ENCODE data around the gene STARD9. TPM values are rescaled to one million over a fixed set of nuclear protein-coding genes. Genes with fewer than 3 reads are reported as not detected.

Gene STARD9
- total and polyA plus RNA-seq, 2 experiments from 2014 or later: 2.0 to 5.5 TPM

- no peaks in the 10 kb centered on the region for H3K27me3 ChIP-seq
- no peak overlapping the region for H3K4me3 ChIP-seq
- no peaks in the 10 kb centered on the region for H3K9me3 ChIP-seq (ENCODE audit: low read depth)
- H3K27ac ChIP-seq: no peak overlapping the region
- TF ChIP-seq CTCF (IDR thresholded peaks at IDR 0.05; ENCODE audit: low read depth, low read length): no peak
- no peaks in the 10 kb centered on the region for H3K4me1 ChIP-seq (ENCODE audit: low read depth)
- DNase-seq (ENCODE audit: low read depth in 1 of 2, low spot score in 1 of 2): no peak
- no peaks in the 10 kb centered on the region for H3K36me3 ChIP-seq
Measured at GRCh38 chr15:42621996-42622925, 46.9 kb downstream of the STARD9 start.

GRCh38 chr15:42623951-42624350 is 48.5 kb downstream of the STARD9 start:
- Histone ChIP-seq H3K9me3 (ENCODE audit: low read depth) (no peaks in the 10 kb centered on the region), H3K4me3 (no peak overlapping the region), H3K36me3 (no peaks in the 10 kb centered on the region), H3K27me3 (no peaks in the 10 kb centered on the region), H3K27ac (no peak overlapping the region), H3K4me1 (ENCODE audit: low read depth) (no peaks in the 10 kb centered on the region)
- no peak for TF ChIP-seq CTCF (IDR thresholded peaks at IDR 0.05; ENCODE audit: low read depth, low read length)
- no peak for DNase-seq (ENCODE audit: low read depth in 1 of 2, low spot score in 1 of 2)

GRCh38 chr15:42627485-42627884 is 52.1 kb downstream of the STARD9 start:
- H3K27me3 ChIP-seq: no peaks in the 10 kb centered on the region
- H3K27ac ChIP-seq: no peak overlapping the region
- no peak for TF ChIP-seq CTCF (IDR thresholded peaks at IDR 0.05; ENCODE audit: low read depth, low read length)
- H3K4me3 ChIP-seq: no peak overlapping the region
- H3K9me3 ChIP-seq (ENCODE audit: low read depth): no peaks in the 10 kb centered on the region
- DNase-seq (ENCODE audit: low read depth in 1 of 2, low spot score in 1 of 2): no peak
- H3K4me1 ChIP-seq (ENCODE audit: low read depth): no peaks in the 10 kb centered on the region
- H3K36me3 ChIP-seq: no peaks in the 10 kb centered on the region

GRCh38 chr15:42628761-42629160 is 53.4 kb downstream of the STARD9 start:
- no peak for TF ChIP-seq CTCF (IDR thresholded peaks at IDR 0.05; ENCODE audit: low read depth, low read length)
- no peak overlapping the region for H3K4me3 ChIP-seq
- no peak overlapping the region for H3K27ac ChIP-seq
- no peaks in the 10 kb centered on the region for H3K4me1 ChIP-seq (ENCODE audit: low read depth)
- H3K9me3 ChIP-seq (ENCODE audit: low read depth): no peaks in the 10 kb centered on the region
- no peak for DNase-seq (ENCODE audit: low read depth in 1 of 2, low spot score in 1 of 2)
- no peaks in the 10 kb centered on the region for H3K36me3 ChIP-seq
- no peaks in the 10 kb centered on the region for H3K27me3 ChIP-seq

GRCh38 chr15:42632105-42632675 is 56.8 kb downstream of the STARD9 start:
- no peak overlapping the region for H3K27ac ChIP-seq
- DNase-seq (ENCODE audit: low read depth in 1 of 2, low spot score in 1 of 2): no peak
- H3K27me3 ChIP-seq: no peaks in the 10 kb centered on the region
- TF ChIP-seq CTCF (IDR thresholded peaks at IDR 0.05; ENCODE audit: low read depth, low read length): no peak
- H3K36me3 ChIP-seq: no peaks in the 10 kb centered on the region
- no peaks in the 10 kb centered on the region for H3K9me3 ChIP-seq (ENCODE audit: low read depth)
- no peak overlapping the region for H3K4me3 ChIP-seq
- no peaks in the 10 kb centered on the region for H3K4me1 ChIP-seq (ENCODE audit: low read depth)
